Nephron progenitor cell (in vitro differentiated cells): ENCODE data around the gene RPRD1B.

ENCODE experiments used
- DNase-seq: peaks from one replicate; pipeline ENCODE4 v3.0.0; 2021
- H3K27ac Mint-ChIP-seq: 2 replicates; pipeline ENCODE4 v1.8.0; 2021; ENCODE audit warnings: mild to moderate bottlenecking, moderate library complexity, mixed read lengths
- H3K27me3 Mint-ChIP-seq: 2 replicates; pipeline ENCODE4 v1.8.0; 2021; ENCODE audit warnings: mild to moderate bottlenecking, low read depth, mixed read lengths; ENCODE audit not compliant: poor library complexity
- H3K36me3 Mint-ChIP-seq: 2 replicates; pipeline ENCODE4 v1.8.0; 2021; ENCODE audit warnings: low read depth, mixed read lengths
- H3K4me1 Mint-ChIP-seq: 2 replicates; pipeline ENCODE4 v1.8.0; 2021; ENCODE audit warnings: mixed read lengths
- H3K4me3 Mint-ChIP-seq: 2 replicates; pipeline ENCODE4 v1.8.0; 2021; ENCODE audit warnings: mild to moderate bottlenecking, moderate library complexity, mixed read lengths
- H3K9me3 Mint-ChIP-seq: 2 replicates; pipeline ENCODE4 v1.8.0; 2021; ENCODE audit warnings: mild to moderate bottlenecking, moderate library complexity, mixed read lengths
- TF ChIP-seq, protein P1 (sequence below): fragments of 200-600 bp; sonication (generic); IDR thresholded peaks from 2 replicates; pipeline ENCODE4 v1.5.0; 2021; ENCODE audit warnings: antibody characterized with exemption

RPRD1B gene

DNA sequence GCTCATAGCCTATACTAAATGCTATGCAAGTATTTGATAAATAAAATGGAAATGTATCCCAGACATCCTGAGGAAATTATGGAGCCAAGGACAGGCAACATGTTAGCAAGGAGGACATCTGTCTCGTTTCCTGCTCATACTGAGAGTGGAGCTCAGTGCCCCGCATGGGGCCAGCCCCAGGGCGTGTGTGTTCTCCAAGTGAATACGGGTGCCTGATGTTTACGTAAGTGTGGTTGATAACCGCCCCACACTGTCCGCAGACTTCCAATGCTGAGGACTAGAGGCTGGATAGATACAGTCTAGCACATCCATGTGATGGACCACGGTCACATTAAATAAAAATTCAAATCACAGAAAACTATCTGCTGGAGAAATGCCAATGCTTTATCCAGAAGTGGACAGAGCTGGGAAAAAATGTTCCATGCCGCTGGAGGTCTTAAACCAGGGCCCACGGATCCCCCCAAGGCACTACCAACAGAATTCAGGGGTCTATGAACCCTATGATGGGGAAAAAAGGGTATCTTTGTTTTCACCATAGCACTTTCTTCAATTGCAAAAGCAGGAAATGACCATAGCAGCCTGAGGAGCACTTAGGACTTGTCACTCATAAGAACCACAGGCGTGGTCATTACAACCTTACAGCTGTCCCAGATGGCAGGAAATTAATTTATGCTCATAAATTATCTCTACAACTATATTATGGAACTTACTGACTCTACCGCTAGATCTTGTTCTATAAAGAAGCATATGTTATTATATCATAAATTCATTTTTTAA lies 106.6 kb downstream of the RPRD1B start:
- H3K9me3 Mint-ChIP-seq, result no peaks in the 10 kb centered on the region
- H3K27me3 Mint-ChIP-seq, result peaks cover 10% of the 10 kb centered on the region
- TF ChIP-seq, protein P1, sequence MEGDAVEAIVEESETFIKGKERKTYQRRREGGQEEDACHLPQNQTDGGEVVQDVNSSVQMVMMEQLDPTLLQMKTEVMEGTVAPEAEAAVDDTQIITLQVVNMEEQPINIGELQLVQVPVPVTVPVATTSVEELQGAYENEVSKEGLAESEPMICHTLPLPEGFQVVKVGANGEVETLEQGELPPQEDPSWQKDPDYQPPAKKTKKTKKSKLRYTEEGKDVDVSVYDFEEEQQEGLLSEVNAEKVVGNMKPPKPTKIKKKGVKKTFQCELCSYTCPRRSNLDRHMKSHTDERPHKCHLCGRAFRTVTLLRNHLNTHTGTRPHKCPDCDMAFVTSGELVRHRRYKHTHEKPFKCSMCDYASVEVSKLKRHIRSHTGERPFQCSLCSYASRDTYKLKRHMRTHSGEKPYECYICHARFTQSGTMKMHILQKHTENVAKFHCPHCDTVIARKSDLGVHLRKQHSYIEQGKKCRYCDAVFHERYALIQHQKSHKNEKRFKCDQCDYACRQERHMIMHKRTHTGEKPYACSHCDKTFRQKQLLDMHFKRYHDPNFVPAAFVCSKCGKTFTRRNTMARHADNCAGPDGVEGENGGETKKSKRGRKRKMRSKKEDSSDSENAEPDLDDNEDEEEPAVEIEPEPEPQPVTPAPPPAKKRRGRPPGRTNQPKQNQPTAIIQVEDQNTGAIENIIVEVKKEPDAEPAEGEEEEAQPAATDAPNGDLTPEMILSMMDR, result no peak
- no peak overlapping the region for H3K4me3 Mint-ChIP-seq
- DNase-seq, result no peak
- no peaks in the 10 kb centered on the region for H3K36me3 Mint-ChIP-seq
- H3K4me1 Mint-ChIP-seq, result peaks cover 61% of the 10 kb centered on the region
- no peak overlapping the region for H3K27ac Mint-ChIP-seq

DNA sequence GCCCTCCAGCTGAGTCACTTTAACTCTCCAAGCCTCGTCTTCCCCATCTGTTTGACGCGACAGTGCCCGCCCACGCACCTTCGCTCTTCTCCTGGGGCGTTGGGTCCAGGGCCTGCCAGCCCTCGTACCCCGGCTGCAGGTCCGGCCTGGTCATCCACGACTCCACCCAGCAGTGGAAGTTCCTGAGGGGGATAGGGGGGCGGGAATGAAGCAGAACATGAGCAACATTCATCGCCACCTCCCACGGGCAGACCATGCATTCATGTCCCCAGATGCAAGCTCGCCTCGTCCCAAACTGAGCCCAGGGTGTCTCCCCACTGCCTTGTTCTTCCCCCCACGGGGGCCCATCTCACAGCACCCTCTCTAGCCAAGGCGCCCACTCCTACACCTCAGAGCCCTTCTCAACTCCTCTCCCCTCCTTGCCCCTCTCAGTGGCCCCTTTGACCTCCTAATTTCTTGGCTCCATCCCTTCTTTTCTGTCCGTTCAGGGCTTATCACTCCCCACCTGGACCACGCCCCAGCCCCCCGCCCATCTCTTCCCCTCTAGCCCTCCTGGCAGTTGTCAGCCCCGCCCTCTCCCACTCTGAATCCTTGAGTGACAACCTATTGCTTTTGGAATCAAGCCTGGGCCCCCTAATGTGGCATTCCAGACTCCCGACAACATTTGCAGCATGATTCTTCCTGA lies 107.8 kb downstream of the RPRD1B start:
- Mint-ChIP-seq H3K36me3 (no peaks in the 10 kb centered on the region), H3K4me3 (no peak overlapping the region), H3K4me1 (peaks cover 65% of the 10 kb centered on the region), H3K9me3 (no peaks in the 10 kb centered on the region), H3K27ac (no peak overlapping the region), H3K27me3 (peaks cover 6% of the 10 kb centered on the region)
- TF ChIP-seq, protein P1, result no peak
- DNase-seq, result no peak
